HL-60 (cell line): ENCODE data around the gene MYO3B.

ENCODE experiments used
- DNase-seq, 2 experiments: peaks; one replicate each; pipeline ENCODE4 v3.0.0-alpha.2; 2010 to 2020; ENCODE audit warnings: low read depth in 1 of 2, low spot score in 1 of 2
- H3K27ac ChIP-seq: fragments of 250-450 bp; sonication (Bioruptor Pico); replicated peaks from 2 replicates; pipeline ENCODE4 v1.5.1; 2020; ENCODE audit warnings: mild to moderate bottlenecking, moderate library complexity
- H3K27me3 ChIP-seq: fragments of 250-450 bp; sonication (Bioruptor Pico); 2 replicates; pipeline ENCODE4 v1.5.1; 2021; ENCODE audit warnings: mild to moderate bottlenecking, moderate library complexity; ENCODE audit not compliant: insufficient read depth, poor library complexity, severe bottlenecking
- H3K4me3 ChIP-seq: replicated peaks from 2 replicates; pipeline ENCODE4 v1.5.1; 2011; ENCODE audit warnings: mild to moderate bottlenecking, control low read depth, low read length; ENCODE audit not compliant: insufficient read depth
- CTCF ChIP-seq: IDR thresholded peaks from one replicate; pipeline ENCODE4 v1.5.1; 2011; ENCODE audit warnings: low read length, control low read depth, inconsistent platforms; ENCODE audit not compliant: insufficient read depth
- GABPA ChIP-seq: IDR thresholded peaks from 2 replicates; pipeline ENCODE4 v1.6.1; 2012; ENCODE audit warnings: low read depth
- POLR2AphosphoS5 ChIP-seq: IDR thresholded peaks from 2 replicates; pipeline ENCODE4 v1.6.1; 2012; ENCODE audit warnings: low read depth
- REST ChIP-seq: IDR thresholded peaks from 2 replicates; pipeline ENCODE4 v1.6.1; 2012; ENCODE audit warnings: low read depth; ENCODE audit not compliant: insufficient replicate concordance
- SPI1 ChIP-seq: IDR thresholded peaks from 2 replicates; pipeline ENCODE4 v1.6.1; 2012; ENCODE audit warnings: low read depth, mild to moderate bottlenecking, borderline replicate concordance

MYO3B gene

DNA sequence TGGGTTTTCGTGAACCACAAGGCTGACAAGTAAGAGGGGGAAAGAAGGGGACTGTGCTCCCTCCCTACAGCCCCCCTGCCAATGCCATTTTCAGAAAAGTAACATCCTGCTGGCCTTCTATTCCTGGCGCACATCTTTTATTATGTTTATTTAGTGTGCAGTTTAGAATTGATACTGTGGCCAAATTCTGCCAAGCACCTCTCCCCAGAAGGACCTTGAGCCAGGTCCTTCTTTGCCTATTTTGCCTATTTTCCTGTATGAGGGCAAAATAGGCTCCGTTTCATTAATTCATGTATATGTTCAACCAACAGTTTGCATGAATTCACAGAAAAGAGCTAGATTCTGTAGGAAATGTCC is 136.0 kb downstream of the MYO3B start:
- DNase-seq: no peak

GRCh38 chr2:170314744-170315447 is 136.9 kb downstream of the MYO3B start:
- no peak overlapping the region for H3K4me3 ChIP-seq
- no peak for DNase-seq
- TF ChIP-seq CTCF (no peak), REST (no peak), GABPA (no peak), POLR2AphosphoS5 (no peak), SPI1 (no peak)
- no peaks in the 10 kb centered on the region for H3K27me3 ChIP-seq
- no peak overlapping the region for H3K27ac ChIP-seq

More for the DNA sequence above, 136.0 kb downstream of the MYO3B start:
- peaks cover 4% of the 10 kb centered on the region for H3K27me3 ChIP-seq
- no peak overlapping the region for H3K27ac ChIP-seq
- TF ChIP-seq GABPA (no peak), REST (no peak), POLR2AphosphoS5 (no peak), SPI1 (no peak), CTCF (no peak)
- no peak overlapping the region for H3K4me3 ChIP-seq

- H3K4me3 ChIP-seq: no peak overlapping the region
- no peak for DNase-seq
- TF ChIP-seq CTCF (no peak), POLR2AphosphoS5 (no peak), REST (no peak), SPI1 (no peak), GABPA (no peak)
Measured at GRCh38 chr2:170320948-170321347, 143.0 kb downstream of the MYO3B start.

More at GRCh38 chr2:170320948-170321347, 143.0 kb downstream of the MYO3B start:
- no peak overlapping the region for H3K27ac ChIP-seq
- no peaks in the 10 kb centered on the region for H3K27me3 ChIP-seq
